Trophoblast cell (in vitro differentiated cells and primary cell): ENCODE measurements around the gene NCOA3.
"Not testable (repeated sequence)": the region's sequence is repeated elsewhere in the genome, so short reads cannot be mapped to it uniquely, and the experiment has no call there.

Experiments
- DNase-seq, 2 donors: peaks; one replicate each; pipeline ENCODE4 v3.0.0-alpha.2; 2016
- H2AFZ ChIP-seq: 2 replicates; pipeline ENCODE4 v1.6.1; 2013; ENCODE audit warnings: low read length, moderate library complexity, mild to moderate bottlenecking; ENCODE audit not compliant: insufficient read depth, poor library complexity
- H2AK5ac ChIP-seq: 2 replicates; pipeline ENCODE4 v1.6.1; 2013; ENCODE audit warnings: mild to moderate bottlenecking, low read length
- H2BK120ac ChIP-seq: 2 replicates; pipeline ENCODE4 v1.6.1; 2013; ENCODE audit warnings: low read length, mild to moderate bottlenecking, moderate library complexity; ENCODE audit not compliant: insufficient read depth, poor library complexity
- H2BK12ac ChIP-seq: 2 replicates; pipeline ENCODE4 v1.6.1; 2013; ENCODE audit warnings: mild to moderate bottlenecking, low read length, moderate library complexity
- H2BK5ac ChIP-seq: 2 replicates; pipeline ENCODE4 v1.6.1; 2013; ENCODE audit warnings: low read length, low read depth, moderate library complexity, mild to moderate bottlenecking; ENCODE audit not compliant: poor library complexity
- H3K14ac ChIP-seq: 2 replicates; pipeline ENCODE4 v1.6.1; 2013; ENCODE audit warnings: mild to moderate bottlenecking, low read length
- H3K18ac ChIP-seq: 2 replicates; pipeline ENCODE4 v1.6.1; 2013; ENCODE audit warnings: mild to moderate bottlenecking, low read length
- H3K23ac ChIP-seq: 2 replicates; pipeline ENCODE4 v1.6.1; 2013; ENCODE audit warnings: low read length
- H3K27ac ChIP-seq: 2 replicates; pipeline ENCODE4 v1.5.1; 2013; ENCODE audit warnings: low read depth, mild to moderate bottlenecking, inconsistent platforms, low read length, moderate library complexity
- H3K27me3 ChIP-seq: 2 replicates; pipeline ENCODE4 v1.6.1; 2013; ENCODE audit warnings: inconsistent platforms, mild to moderate bottlenecking, low read length, moderate library complexity; ENCODE audit not compliant: insufficient read depth
- H3K36me3 ChIP-seq, 2 experiments: 1 replicate in 1 of 2; 2 replicates in 1 of 2; pipeline ENCODE4 v1.6.1; 2013; ENCODE audit warnings: low read length in 2 of 2, mild to moderate bottlenecking in 2 of 2, moderate library complexity in 1 of 2; ENCODE audit not compliant: insufficient read depth in 2 of 2, control insufficient read depth in 1 of 2
- H3K4ac ChIP-seq: 2 replicates; pipeline ENCODE4 v1.6.1; 2013; ENCODE audit warnings: low read depth, mild to moderate bottlenecking, low read length, moderate library complexity
- H3K4me1 ChIP-seq, 2 experiments: 1 replicate in 1 of 2; 2 replicates in 1 of 2; pipeline ENCODE4 v1.6.1; 2013; ENCODE audit warnings: low read length in 2 of 2, mild to moderate bottlenecking in 2 of 2, moderate library complexity in 1 of 2; ENCODE audit not compliant: insufficient read depth in 2 of 2, control insufficient read depth in 1 of 2
- H3K4me2 ChIP-seq: 2 replicates; pipeline ENCODE4 v1.6.1; 2013; ENCODE audit warnings: inconsistent platforms, mild to moderate bottlenecking, low read length, moderate library complexity
- H3K4me3 ChIP-seq: 2 replicates; pipeline ENCODE4 v1.5.1; 2013; ENCODE audit warnings: mild to moderate bottlenecking, low read depth, low read length, inconsistent platforms
- H3K79me1 ChIP-seq: one replicate; pipeline ENCODE4 v1.6.1; 2013; ENCODE audit warnings: low read length
- H3K79me2 ChIP-seq: 2 replicates; pipeline ENCODE4 v1.6.1; 2013; ENCODE audit warnings: low read length, mild to moderate bottlenecking; ENCODE audit not compliant: control insufficient read depth, insufficient read depth, poor library complexity
- H3K9ac ChIP-seq: 2 replicates; pipeline ENCODE4 v1.6.1; 2013; ENCODE audit warnings: mild to moderate bottlenecking, low read length
- H3K9me3 ChIP-seq: 2 replicates; pipeline ENCODE4 v1.6.1; 2013; ENCODE audit warnings: low read depth, mild to moderate bottlenecking, control low read depth, inconsistent platforms, low read length; ENCODE audit not compliant: insufficient read depth
- H4K12ac ChIP-seq: 2 replicates; pipeline ENCODE4 v1.6.1; 2013; ENCODE audit warnings: low read depth, mild to moderate bottlenecking, low read length, moderate library complexity
- H4K8ac ChIP-seq: 2 replicates; pipeline ENCODE4 v1.6.1; 2013; ENCODE audit warnings: low read depth, mild to moderate bottlenecking, low read length, moderate library complexity
- H4K91ac ChIP-seq: one replicate; pipeline ENCODE4 v1.6.1; 2013; ENCODE audit warnings: low read depth, mild to moderate bottlenecking, low read length, moderate library complexity
- WGBS: extraction: QIAGEN DNeasy Blood & Tissue Kit; methylation state at CpG from one replicate; pipeline ENCODE4 v1.1.7; 2013; ENCODE audit warnings: missing lambda C conversion rate; ENCODE audit not compliant: insufficient read length, insufficient coverage; ENCODE audit errors: extremely low coverage; 5-methylcytosine and 5-hydroxymethylcytosine counted together

NCOA3 gene

GRCh38 chr20:47503685-47504084 is 2.0 kb downstream of the NCOA3 start:
- H3K4me1 ChIP-seq: peaks cover 2 to 8% of the 10 kb centered on the region in 2 experiments
- H4K91ac ChIP-seq: no peak overlapping the region
- WGBS: no CpG with 5 or more reads among the region's 2 CpGs
- H3K4me3 ChIP-seq: no peak overlapping the region
- no peak overlapping the region for H2BK12ac ChIP-seq
- peaks cover 13% of the 10 kb centered on the region for H3K79me1 ChIP-seq
- H2BK120ac ChIP-seq: no peak overlapping the region
- H4K8ac ChIP-seq: no peak overlapping the region
- no peaks in the 10 kb centered on the region for H3K27me3 ChIP-seq
- no peaks in the 10 kb centered on the region for H3K36me3 ChIP-seq
- no peak overlapping the region for H2BK5ac ChIP-seq
- H3K27ac ChIP-seq: no peak overlapping the region
- H3K79me2 ChIP-seq: peaks cover 21% of the 10 kb centered on the region
- no peak overlapping the region for H3K9ac ChIP-seq
- no peak overlapping the region for H2AFZ ChIP-seq
- no peak overlapping the region for H3K4me2 ChIP-seq
- DNase-seq: no peak
- no peak overlapping the region for H3K23ac ChIP-seq
- no peak overlapping the region for H3K18ac ChIP-seq
- H3K4ac ChIP-seq: no peak overlapping the region
- no peak overlapping the region for H4K12ac ChIP-seq
- no peaks in the 10 kb centered on the region for H3K9me3 ChIP-seq
- H2AK5ac ChIP-seq: no peak overlapping the region
- no peak overlapping the region for H3K14ac ChIP-seq

GRCh38 chr20:47506335-47506734 is 4.6 kb downstream of the NCOA3 start:
- peak overlapping the region; percentile 72 for H3K4ac ChIP-seq
- no peak overlapping the region for H2AFZ ChIP-seq
- H3K79me1 ChIP-seq: peaks cover 10% of the 10 kb centered on the region
- H2BK5ac ChIP-seq: no peak overlapping the region
- no peak overlapping the region for H2BK12ac ChIP-seq
- H3K9ac ChIP-seq: no peak overlapping the region
- H4K8ac ChIP-seq: no peak overlapping the region
- peaks cover 1 to 4% of the 10 kb centered on the region in 2 experiments for H3K36me3 ChIP-seq
- H3K79me2 ChIP-seq: peaks cover 23% of the 10 kb centered on the region
- DNase-seq: no peak
- peaks cover 2 to 5% of the 10 kb centered on the region in 2 experiments for H3K4me1 ChIP-seq
- WGBS: no CpG with 5 or more reads among the region's 2 CpGs
- H3K27me3 ChIP-seq: no peaks in the 10 kb centered on the region
- no peak overlapping the region for H3K23ac ChIP-seq
- H4K91ac ChIP-seq: no peak overlapping the region
- no peak overlapping the region for H3K14ac ChIP-seq
- no peaks in the 10 kb centered on the region for H3K9me3 ChIP-seq
- no peak overlapping the region for H3K27ac ChIP-seq
- H4K12ac ChIP-seq: no peak overlapping the region
- no peak overlapping the region for H3K4me3 ChIP-seq
- H3K18ac ChIP-seq: no peak overlapping the region
- H2AK5ac ChIP-seq: no peak overlapping the region
- H3K4me2 ChIP-seq: peak overlapping the region; percentile 36
- H2BK120ac ChIP-seq: no peak overlapping the region

GRCh38 chr20:47506850-47507249 is 5.2 kb downstream of the NCOA3 start:
- Histone ChIP-seq H3K9me3 (no peaks in the 10 kb centered on the region), H3K18ac (no peak overlapping the region), H3K4me2 (no peak overlapping the region), H3K27me3 (no peaks in the 10 kb centered on the region), H3K4me3 (no peak overlapping the region), H4K8ac (no peak overlapping the region), H3K9ac (no peak overlapping the region), H4K12ac (no peak overlapping the region), H2BK120ac (no peak overlapping the region), H4K91ac (no peak overlapping the region), H3K27ac (no peak overlapping the region), H3K4ac (peak overlapping the region; percentile 68), H3K23ac (no peak overlapping the region), H3K36me3 (peaks cover 1 to 4% of the 10 kb centered on the region in 2 experiments), H3K79me2 (peaks cover 22% of the 10 kb centered on the region), H3K14ac (no peak overlapping the region), H3K79me1 (peaks cover 8% of the 10 kb centered on the region), H2BK12ac (no peak overlapping the region), H3K4me1 (peaks cover 2 to 5% of the 10 kb centered on the region in 2 experiments), H2AK5ac (no peak overlapping the region), H2BK5ac (no peak overlapping the region), H2AFZ (no peak overlapping the region)
- no CpG with 5 or more reads among the region's 2 CpGs for WGBS
- DNase-seq: no peak

- not testable (repeated sequence) for H3K4me2 ChIP-seq, H3K18ac ChIP-seq, H2BK12ac ChIP-seq, H2BK120ac ChIP-seq, H3K27ac ChIP-seq, DNase-seq, H2BK5ac ChIP-seq, H3K36me3 ChIP-seq, H3K9me3 ChIP-seq, H3K23ac ChIP-seq, H3K4me1 ChIP-seq, H4K91ac ChIP-seq, H4K12ac ChIP-seq, H3K4me3 ChIP-seq, H2AK5ac ChIP-seq, H3K14ac ChIP-seq, H4K8ac ChIP-seq, H3K9ac ChIP-seq, H3K27me3 ChIP-seq, H2AFZ ChIP-seq, H3K79me1 ChIP-seq
- Histone ChIP-seq H3K79me2 (peaks cover 17% of the 10 kb centered on the region), H3K4ac (peak overlapping the region; percentile 83)
- WGBS: no CpG with 5 or more reads among the region's 9 CpGs
These were observed 5.7 kb downstream of the NCOA3 start for GRCh38 chr20:47507275-47507981.
